Left ventricle myocardium inferior (tissue), 1 donor: Measurements from ENCODE around the gene RNF25. TPM values are rescaled to one million over a fixed set of nuclear protein-coding genes. Genes with fewer than 3 reads are reported as not detected.

ENCODE experiments used
- DNase-seq: peaks from one replicate; pipeline ENCODE4 v3.0.0-alpha.2; 2020
- H3K27ac ChIP-seq: fragments of 200-600 bp; replicated peaks from 2 replicates; pipeline ENCODE4 v1.8.0; 2021
- H3K27me3 ChIP-seq: fragments of 200-600 bp; 2 replicates; pipeline ENCODE4 v1.8.0; 2021; ENCODE audit warnings: low read depth
- H3K36me3 ChIP-seq: fragments of 200-600 bp; 2 replicates; pipeline ENCODE4 v1.8.0; 2021
- H3K4me1 ChIP-seq: fragments of 200-600 bp; 2 replicates; pipeline ENCODE4 v1.8.0; 2021
- H3K4me3 ChIP-seq: fragments of 200-600 bp; 2 replicates; pipeline ENCODE4 v1.8.0; 2021; ENCODE audit warnings: mild to moderate bottlenecking, moderate library complexity
- H3K9me3 ChIP-seq: fragments of 200-600 bp; replicated peaks from 2 replicates; pipeline ENCODE4 v1.8.0; 2021
- intact Hi-C: fragments of 100-400 bp; cut with micrococcal nuclease; formaldehyde crosslinking; loops from one replicate; pipeline ENCODE4 v1.11.0; 2022
- total RNA-seq: library from RNA; stranded (reverse); fragmentation: NEBNext Ultra II Directional; extraction: Animal tissue kit (Norgen Biotek cat#: 25700); gene quantifications from one replicate; pipeline ENCODE4 v1.2.1, GENCODE V29; 2021
- TF ChIP-seq, protein P1 (sequence below): fragments of 200-600 bp; IDR thresholded peaks from 2 replicates; pipeline ENCODE4 v1.8.0; 2021; ENCODE audit warnings: antibody characterized with exemption, mild to moderate bottlenecking, borderline replicate concordance
- donor health status: DM: no; HTN: yes; CAD: no; lungs with severe emphysema.

Gene RNF25
- total RNA-seq, 1 donor from 2014 or later = 14.7 TPM

GRCh38 chr2:218648787-218649100 lies 23.1 kb downstream of the RNF25 start:
- no peak for DNase-seq
- H3K4me1 ChIP-seq = no peaks in the 10 kb centered on the region
- TF ChIP-seq, protein P1, sequence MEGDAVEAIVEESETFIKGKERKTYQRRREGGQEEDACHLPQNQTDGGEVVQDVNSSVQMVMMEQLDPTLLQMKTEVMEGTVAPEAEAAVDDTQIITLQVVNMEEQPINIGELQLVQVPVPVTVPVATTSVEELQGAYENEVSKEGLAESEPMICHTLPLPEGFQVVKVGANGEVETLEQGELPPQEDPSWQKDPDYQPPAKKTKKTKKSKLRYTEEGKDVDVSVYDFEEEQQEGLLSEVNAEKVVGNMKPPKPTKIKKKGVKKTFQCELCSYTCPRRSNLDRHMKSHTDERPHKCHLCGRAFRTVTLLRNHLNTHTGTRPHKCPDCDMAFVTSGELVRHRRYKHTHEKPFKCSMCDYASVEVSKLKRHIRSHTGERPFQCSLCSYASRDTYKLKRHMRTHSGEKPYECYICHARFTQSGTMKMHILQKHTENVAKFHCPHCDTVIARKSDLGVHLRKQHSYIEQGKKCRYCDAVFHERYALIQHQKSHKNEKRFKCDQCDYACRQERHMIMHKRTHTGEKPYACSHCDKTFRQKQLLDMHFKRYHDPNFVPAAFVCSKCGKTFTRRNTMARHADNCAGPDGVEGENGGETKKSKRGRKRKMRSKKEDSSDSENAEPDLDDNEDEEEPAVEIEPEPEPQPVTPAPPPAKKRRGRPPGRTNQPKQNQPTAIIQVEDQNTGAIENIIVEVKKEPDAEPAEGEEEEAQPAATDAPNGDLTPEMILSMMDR = peak; percentile 27
- no peaks in the 10 kb centered on the region for H3K27me3 ChIP-seq
- H3K9me3 ChIP-seq = no peaks in the 10 kb centered on the region
- no peak overlapping the region for H3K4me3 ChIP-seq
- peaks cover 94% of the 10 kb centered on the region for H3K36me3 ChIP-seq
- intact Hi-C loops = no loop called here
- H3K27ac ChIP-seq = no peak overlapping the region

DNA sequence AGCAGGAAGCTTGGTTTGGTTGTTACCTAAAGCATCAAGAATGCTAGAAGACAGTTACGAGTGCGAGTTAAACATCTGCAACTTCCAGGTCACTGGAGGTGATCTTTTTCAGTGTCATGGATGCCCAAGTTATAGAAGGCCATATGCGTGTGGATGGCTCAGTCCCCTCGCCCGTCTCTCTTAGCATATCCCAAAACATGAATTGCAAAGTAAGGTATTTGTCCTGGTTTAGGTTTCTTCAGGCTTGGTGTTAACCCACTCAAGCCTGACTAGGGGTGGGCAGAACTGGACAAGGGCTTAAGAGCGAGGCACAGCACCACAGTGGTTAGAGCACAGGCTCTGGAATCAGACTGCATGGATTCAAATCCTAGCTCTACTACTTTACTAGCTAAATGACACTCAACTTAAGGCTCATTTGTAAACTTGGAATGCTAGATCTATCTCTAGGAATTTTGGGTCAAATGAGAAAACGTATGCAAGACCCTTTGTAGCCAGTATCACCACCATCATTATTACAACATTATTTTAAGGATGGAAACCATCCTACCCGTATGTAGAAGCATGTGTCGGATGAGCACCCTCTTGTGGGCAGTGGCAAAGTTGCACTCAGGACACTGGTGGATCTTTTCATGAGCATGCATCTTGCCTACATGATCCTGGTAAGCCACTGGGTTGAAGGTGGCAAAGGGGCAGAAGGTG lies 23.6 kb downstream of the RNF25 start:
- intact Hi-C loops = no loop called here

DNA sequence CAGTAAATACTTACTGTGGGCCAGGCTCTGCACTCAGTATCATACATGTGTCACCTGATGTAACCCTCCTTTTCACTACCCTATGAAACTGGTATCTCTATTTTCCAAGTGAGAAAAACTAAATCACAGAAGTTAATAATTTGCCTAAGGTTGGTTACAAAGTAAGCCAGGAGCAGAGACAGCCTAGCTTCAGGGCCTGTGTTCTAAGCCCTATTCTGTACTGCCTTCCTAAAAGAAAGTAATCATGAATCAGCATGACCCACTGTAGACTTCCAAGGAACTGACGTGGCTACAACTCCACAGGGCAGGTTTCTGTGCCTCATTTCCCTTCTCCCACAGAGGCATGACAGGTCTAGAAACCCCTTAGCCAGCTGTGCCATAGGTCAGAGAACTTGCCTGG lies 26.7 kb downstream of the RNF25 start:
- intact Hi-C loops = no loop called here
- Histone ChIP-seq H3K4me3 (no peak overlapping the region), H3K27ac (no peak overlapping the region), H3K36me3 (peaks cover 95% of the 10 kb centered on the region), H3K4me1 (no peaks in the 10 kb centered on the region), H3K9me3 (no peaks in the 10 kb centered on the region), H3K27me3 (no peaks in the 10 kb centered on the region)
- TF ChIP-seq, protein P1 = no peak
- DNase-seq = no peak

More for the DNA sequence above, 23.6 kb downstream of the RNF25 start:
- no peaks in the 10 kb centered on the region for H3K27me3 ChIP-seq
- H3K9me3 ChIP-seq = no peaks in the 10 kb centered on the region
- H3K27ac ChIP-seq = no peak overlapping the region
- peaks cover 94% of the 10 kb centered on the region for H3K36me3 ChIP-seq
- TF ChIP-seq, protein P1 = peak; percentile 82
- no peak overlapping the region for H3K4me3 ChIP-seq
- DNase-seq = no peak
- H3K4me1 ChIP-seq = no peaks in the 10 kb centered on the region

GRCh38 chr2:218644721-218645120 lies 27.1 kb downstream of the RNF25 start:
- Histone ChIP-seq H3K27ac (no peak overlapping the region), H3K4me1 (no peaks in the 10 kb centered on the region), H3K27me3 (no peaks in the 10 kb centered on the region), H3K4me3 (no peak overlapping the region), H3K9me3 (no peaks in the 10 kb centered on the region), H3K36me3 (peaks cover 94% of the 10 kb centered on the region)
- intact Hi-C loops = no loop called here
- DNase-seq = no peak
- TF ChIP-seq, protein P1 = no peak

DNA sequence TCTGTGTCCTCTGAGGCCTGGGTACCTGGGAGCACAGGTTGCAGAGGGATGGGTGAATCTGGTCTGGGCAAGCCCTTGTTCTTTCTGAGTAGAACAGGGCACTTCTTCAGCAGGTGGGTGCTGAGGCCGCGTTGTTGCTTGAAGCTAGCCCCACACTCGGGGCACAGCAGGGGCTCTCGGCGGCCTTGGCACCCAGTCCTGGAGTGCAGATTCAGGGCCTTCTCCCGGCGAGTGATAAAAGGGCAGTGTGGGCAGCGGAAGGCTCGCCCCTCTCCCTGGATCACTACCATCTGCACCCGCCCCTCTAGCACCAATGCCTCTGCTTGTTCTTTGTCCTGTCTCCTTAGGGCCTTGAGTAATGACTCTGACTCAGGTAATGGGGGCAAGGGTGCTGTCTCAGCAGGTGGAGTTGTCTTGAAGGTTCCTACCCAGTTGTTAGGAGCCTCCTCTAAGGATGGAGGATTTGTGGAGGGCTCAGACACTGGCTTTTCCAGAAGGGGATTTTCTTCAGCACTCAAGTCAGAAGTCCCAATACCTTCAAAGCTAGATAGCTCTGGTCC lies 28.0 kb downstream of the RNF25 start:
- Histone ChIP-seq H3K4me1 (no peaks in the 10 kb centered on the region), H3K27ac (no peak overlapping the region), H3K9me3 (no peaks in the 10 kb centered on the region), H3K27me3 (no peaks in the 10 kb centered on the region), H3K36me3 (peaks cover 93% of the 10 kb centered on the region), H3K4me3 (no peak overlapping the region)
- intact Hi-C loops = no loop called here
- TF ChIP-seq, protein P1 = no peak
- no peak for DNase-seq
